Measurements from ENCODE around the gene CPNE9.

The CPNE9 gene

DNA sequence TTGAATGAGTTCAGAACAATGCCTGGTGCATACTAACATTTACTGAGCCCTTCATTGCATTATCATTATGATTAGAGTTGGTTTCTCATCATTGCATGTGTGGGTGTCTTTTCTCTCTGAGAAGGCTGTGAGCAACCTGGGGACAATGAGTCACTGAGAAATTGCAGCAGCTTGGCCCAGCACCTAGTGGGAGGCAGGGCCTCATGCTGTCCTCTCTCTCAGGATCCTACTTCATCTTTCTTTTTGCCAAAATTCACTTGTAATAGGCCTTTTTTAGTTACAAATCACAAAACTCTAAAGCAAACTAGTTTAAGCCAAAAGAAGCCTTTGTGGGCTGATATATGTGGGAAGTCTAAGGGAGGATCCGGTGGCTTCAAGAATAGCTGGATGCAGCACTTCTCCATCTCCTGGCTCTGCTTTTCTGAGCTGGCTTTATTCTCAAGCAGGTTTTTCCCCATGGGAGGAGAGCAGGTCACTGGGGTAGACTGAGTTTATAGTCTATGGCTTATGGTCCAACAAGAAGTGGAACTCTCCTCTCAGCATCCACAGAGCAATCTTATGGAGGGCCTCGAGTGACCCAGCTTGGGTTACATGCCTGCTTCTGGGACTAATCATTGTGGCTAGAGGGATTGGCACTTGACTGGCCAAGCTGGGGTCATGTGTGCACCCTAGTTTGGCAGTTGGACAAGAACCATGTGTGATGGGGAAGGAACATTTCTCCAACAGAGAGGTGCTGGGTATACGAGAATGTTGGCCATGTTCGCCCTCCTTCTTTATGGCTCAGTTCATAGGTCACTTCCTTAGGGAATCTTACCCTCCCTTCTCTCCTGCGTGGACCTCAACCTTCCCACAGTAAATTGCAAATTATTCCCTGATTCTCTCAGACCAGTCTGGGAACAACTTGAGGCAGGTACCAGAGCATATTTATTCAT is 74.8 kb downstream of the CPNE9 start:
- peak in 1 of 2 donors; percentile 49 for DNase-seq (ENCODE audit: low read depth in 2 of 2)

DNA sequence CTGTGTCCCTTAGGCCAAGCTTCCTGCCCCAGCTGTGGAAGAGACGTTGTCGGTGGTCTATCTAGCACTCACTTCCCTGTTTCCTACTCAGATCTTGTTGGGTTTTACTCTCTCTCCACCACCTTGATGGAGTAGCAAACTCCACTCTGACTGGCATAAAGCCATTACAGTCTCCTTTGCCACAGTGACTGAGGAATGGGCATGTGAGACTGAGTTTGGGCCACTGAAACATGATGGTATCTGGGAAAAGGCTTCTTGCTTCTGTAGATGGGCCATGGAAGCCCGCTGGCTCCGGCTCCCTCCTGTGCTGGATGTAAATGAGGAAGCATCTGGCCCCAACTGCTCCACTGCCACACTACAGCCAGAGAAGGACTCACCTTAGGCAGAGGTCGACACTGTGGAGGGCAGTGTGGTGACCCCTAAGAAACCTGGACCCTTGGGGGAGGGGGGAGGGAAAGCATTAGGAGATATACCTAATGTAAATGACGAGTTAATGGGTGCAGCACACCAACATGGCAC is 75.5 kb downstream of the CPNE9 start:
- DNase-seq (ENCODE audit: low read depth in 2 of 2) = no peak
